ENCODE measurements around the gene PIK3R2.

The PIK3R2 gene

DNA sequence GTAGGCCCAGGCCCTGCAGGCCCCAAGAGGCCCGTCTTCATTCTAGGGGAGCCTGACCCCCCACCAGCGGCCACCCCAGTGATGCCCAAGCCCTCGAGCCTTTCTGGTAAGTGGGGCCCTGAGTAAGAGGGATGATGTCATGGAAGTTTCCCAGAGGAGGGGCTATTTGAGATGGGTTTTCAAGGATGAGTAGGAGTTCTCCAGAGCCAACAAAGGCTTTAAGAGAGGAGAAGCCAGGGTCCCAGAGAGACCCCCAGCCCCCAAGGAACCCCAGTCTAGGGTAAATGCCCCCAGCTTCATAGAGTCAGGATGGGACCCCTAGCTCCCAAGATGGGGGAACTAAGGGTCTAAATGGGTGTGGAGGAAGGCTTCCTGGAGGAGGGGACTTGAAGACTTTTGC lies 9.1 kb upstream of the PIK3R2 start:
- no peak overlapping the region for H3K4me3 ChIP-seq (ENCODE audit: low read length)
- TF ChIP-seq, protein P1, sequence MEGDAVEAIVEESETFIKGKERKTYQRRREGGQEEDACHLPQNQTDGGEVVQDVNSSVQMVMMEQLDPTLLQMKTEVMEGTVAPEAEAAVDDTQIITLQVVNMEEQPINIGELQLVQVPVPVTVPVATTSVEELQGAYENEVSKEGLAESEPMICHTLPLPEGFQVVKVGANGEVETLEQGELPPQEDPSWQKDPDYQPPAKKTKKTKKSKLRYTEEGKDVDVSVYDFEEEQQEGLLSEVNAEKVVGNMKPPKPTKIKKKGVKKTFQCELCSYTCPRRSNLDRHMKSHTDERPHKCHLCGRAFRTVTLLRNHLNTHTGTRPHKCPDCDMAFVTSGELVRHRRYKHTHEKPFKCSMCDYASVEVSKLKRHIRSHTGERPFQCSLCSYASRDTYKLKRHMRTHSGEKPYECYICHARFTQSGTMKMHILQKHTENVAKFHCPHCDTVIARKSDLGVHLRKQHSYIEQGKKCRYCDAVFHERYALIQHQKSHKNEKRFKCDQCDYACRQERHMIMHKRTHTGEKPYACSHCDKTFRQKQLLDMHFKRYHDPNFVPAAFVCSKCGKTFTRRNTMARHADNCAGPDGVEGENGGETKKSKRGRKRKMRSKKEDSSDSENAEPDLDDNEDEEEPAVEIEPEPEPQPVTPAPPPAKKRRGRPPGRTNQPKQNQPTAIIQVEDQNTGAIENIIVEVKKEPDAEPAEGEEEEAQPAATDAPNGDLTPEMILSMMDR (conservative IDR thresholded peaks at IDR 0.05; ENCODE audit: low read length) = no peak
- DNase-seq (ENCODE audit: low read depth) = no peak

DNA sequence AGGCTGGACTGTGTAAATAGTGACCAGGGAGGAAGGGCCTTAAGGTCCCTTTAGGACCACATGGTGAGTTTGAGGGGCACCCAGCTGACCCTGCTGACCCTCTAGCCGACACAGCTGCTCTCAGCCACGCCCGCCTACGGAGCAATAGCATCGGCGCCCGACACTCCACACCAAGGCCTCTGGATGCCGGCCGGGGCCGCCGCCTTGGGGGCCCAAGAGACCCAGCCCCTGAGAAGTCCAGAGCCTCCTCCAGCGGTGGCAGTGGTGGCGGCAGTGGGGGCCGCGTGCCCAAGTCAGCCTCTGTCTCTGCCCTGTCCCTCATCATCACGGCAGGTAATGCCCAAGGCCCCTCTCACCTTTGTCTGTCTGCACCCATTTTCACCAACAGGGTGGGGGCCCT lies 8.6 kb upstream of the PIK3R2 start:
- H3K4me3 ChIP-seq (ENCODE audit: low read length) = no peak overlapping the region
- TF ChIP-seq, protein P1 (conservative IDR thresholded peaks at IDR 0.05; ENCODE audit: low read length) = no peak
- DNase-seq (ENCODE audit: low read depth) = no peak

DNA sequence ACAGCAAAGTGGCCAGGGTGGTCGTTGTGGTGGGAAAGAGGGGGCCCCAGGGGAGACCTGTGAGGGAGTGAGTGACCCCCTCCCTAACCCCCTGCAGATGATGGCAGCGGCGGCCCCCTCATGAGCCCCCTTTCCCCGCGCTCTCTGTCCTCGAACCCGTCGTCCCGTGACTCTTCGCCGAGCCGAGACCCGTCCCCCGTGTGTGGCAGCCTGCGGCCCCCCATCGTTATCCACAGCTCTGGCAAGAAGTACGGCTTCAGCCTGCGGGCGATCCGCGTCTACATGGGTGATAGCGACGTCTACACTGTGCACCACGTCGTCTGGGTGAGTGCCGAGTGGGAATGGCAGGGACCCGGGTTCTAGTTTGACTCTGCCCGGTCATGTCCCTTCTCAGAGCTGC lies 8.1 kb upstream of the PIK3R2 start:
- no peak for DNase-seq (ENCODE audit: low read depth)
- TF ChIP-seq, protein P1 (conservative IDR thresholded peaks at IDR 0.05; ENCODE audit: low read length) = no peak
- H3K4me3 ChIP-seq (ENCODE audit: low read length) = no peak overlapping the region

DNA sequence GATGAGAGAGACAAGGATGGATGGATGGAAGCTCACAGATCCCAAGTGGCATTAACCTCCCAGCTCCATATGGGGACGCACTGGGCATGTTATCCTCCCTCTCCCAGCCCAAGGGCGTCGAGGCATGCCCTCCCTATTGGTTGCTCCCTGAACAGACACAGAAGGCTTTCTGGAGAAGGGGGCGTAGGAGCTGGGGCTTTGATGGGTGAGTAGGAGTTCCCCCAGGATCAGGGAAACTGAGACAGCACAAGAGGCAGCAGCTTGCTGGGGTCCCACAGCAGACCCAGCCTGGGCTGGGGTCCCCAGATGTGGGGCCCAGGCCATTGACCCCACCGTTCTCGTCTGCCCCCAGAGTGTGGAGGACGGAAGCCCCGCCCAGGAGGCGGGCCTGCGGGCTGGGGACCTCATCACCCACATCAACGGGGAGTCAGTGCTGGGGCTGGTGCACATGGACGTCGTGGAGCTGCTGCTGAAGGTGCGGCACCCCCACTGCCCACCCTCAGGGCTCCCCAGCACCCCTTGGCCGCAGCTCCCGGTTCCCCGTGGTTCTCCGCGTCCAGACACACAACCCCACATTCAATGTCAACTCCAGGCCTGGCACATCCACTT lies 7.5 kb upstream of the PIK3R2 start:
- DNase-seq (ENCODE audit: low read depth) = no peak
- TF ChIP-seq, protein P1 (conservative IDR thresholded peaks at IDR 0.05; ENCODE audit: low read length) = no peak
- no peak overlapping the region for H3K4me3 ChIP-seq (ENCODE audit: low read length)

DNA sequence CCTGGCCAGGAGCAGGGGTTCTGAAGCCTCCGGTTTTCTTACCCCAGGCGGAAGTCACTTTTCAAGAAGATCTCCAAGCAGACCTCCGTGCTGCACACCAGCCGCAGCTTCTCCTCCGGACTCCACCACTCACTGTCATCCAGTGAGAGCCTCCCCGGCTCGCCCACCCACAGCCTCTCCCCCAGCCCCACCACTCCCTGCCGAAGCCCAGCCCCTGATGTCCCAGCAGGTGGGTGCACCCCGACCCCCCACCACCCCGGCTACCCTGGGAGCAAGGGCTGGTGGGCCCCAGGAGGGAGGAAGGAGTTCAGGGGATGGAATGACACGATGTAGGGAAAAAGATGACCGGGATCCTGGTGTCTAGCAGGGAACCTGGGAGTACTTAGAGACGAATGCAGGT lies 5.6 kb upstream of the PIK3R2 start:
- no peak for DNase-seq (ENCODE audit: low read depth)
- TF ChIP-seq, protein P1 (conservative IDR thresholded peaks at IDR 0.05; ENCODE audit: low read length) = no peak
- H3K4me3 ChIP-seq (ENCODE audit: low read length) = no peak overlapping the region

DNA sequence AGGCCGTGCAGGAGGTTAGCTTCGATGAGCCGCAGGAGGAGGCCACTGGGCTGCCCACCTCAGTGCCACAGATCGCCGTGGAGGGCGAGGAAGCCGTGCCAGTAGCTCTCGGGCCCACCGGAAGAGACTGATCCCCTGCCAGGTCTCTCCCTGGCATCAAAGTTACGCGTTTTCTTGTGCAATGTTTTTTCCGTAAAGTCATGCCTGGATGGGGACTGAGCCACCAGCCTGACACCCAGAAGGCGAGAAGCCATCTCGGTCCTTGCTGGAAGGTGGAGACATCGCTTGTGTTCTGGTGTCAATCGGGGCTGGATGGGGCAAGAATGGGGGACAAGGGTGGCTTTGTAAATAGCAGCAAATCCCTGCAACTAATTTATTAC lies 3.4 kb upstream of the PIK3R2 start:
- TF ChIP-seq, protein P1 (conservative IDR thresholded peaks at IDR 0.05; ENCODE audit: low read length) = no peak
- no peak for DNase-seq (ENCODE audit: low read depth)
- no peak overlapping the region for H3K4me3 ChIP-seq (ENCODE audit: low read length)

DNA sequence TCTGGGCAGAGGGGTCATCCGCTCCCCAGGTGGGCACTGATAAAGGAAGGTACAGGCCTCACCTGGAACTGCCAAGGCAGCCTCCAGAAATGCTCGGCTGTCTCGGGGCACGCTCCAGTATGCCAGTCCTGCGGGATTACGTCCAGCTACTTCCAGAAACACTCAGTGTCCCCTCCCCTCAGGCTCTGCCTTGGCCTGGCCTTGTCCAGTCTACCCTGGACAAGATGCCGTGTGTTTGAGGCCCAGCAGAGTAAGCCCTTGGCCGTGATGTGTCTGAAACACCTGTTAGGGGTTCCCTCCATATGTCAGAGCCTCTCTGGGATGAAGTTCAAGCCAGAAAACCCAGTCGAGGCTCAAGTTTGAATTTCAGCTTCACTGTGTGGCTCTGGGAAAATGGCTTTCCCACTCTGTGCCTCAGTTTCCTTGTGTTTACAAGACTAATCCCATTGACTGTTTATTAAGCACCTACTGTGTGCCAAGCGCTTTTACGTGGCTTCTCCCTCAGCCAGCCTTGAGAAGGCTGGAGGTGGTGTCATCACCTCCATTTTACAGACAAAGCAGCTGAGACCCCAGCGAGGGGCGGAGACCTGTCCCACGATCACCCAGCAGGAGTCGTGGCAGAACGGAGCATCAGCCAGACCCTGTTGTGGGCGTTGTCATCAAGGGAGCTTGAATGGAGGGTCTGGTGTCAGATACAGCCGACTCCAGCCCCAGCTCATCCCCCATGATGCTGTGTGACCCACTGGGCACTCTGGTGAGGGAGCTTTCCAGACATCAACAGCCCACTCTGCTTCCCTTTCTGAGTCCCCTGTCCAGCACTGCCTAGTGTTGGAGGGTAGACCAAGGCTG lies 2.0 kb upstream of the PIK3R2 start:
- H3K4me3 ChIP-seq (ENCODE audit: low read length) = no peak overlapping the region
- DNase-seq (ENCODE audit: low read depth) = no peak
- TF ChIP-seq, protein P1 (conservative IDR thresholded peaks at IDR 0.05; ENCODE audit: low read length) = no peak

Measured in AG10803 (cell line).